ENCODE measurements around the gene LRPAP1. TPM values are rescaled to one million over a fixed set of nuclear protein-coding genes. Genes with fewer than 3 reads are reported as not detected.
"Not testable (repeated sequence)": the region's sequence is repeated elsewhere in the genome, so short reads cannot be mapped to it uniquely, and the experiment has no call there.

The LRPAP1 gene
- total RNA-seq, 1 donor from 2014 or later: 72.6 TPM

DNA sequence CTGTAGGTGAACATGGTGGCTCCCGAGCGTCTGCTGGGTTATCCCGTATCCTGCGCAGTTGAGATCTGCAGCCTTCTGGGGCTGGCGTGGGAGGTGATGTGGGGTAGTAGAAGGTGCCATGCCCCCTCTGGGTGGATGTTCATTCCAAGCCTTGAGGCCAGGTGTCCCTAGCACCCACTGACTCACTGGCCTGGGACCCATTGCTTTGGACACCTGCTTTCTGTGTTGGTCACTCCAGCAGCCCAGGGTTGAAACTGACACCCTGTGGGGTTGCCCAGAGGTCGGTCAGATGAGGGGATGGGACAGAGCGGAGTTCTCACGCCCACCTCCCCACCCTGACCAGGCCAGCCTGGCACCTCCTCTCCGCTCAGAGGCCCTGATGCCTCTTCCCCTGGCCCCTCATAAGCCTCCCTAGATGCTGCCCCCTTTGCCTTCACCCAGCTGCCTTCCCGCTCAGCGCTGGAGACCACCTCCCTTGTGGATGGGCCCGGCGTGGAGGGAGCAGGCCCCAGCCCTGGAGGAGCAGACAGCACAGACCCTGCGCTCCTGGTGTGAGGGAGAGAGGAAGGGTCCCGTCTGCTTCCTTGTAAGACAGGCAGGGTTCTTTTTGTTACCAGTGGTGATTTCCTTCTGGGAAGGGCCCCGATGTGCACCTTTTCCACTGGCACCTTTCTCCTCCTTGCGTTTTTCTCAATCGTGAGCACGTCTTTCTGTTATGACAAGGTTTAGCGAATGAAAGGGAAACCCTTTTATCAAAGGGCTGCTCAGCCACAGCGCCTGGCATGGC is 67.1 kb downstream of the LRPAP1 start:
- no peak for DNase-seq (ENCODE audit: low spot score)

DNA sequence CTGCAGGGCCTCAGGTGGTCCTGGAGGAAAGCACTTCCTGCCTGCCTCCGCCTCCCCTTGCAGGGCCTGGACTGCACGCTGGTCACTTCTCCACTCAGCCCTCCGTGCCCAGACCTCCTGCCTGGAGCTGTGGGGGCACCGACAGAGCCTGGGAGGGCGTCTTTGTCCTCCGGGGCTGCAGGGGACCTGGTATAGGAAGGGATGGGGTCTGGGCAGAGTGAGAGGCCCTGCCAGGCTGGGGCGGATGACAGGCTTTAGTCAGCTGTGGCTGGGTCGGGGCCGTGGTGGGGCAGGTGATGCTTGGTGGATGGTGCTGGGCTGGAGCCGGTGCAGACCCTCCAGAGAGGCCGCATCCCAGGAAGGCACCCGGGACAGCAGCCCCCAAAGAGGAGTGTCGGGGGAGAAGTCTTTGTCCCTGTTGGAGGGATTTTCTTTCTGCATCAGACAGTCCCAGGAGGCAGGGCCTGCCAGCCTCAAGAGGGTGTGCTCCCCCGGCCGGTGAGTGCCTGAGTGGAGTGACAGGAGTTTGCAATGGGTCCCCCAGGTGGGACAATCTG is 67.8 kb downstream of the LRPAP1 start:
- ATAC-seq: no peak

More for the DNA sequence above, 67.1 kb downstream of the LRPAP1 start:
- ATAC-seq: no peak

DNA sequence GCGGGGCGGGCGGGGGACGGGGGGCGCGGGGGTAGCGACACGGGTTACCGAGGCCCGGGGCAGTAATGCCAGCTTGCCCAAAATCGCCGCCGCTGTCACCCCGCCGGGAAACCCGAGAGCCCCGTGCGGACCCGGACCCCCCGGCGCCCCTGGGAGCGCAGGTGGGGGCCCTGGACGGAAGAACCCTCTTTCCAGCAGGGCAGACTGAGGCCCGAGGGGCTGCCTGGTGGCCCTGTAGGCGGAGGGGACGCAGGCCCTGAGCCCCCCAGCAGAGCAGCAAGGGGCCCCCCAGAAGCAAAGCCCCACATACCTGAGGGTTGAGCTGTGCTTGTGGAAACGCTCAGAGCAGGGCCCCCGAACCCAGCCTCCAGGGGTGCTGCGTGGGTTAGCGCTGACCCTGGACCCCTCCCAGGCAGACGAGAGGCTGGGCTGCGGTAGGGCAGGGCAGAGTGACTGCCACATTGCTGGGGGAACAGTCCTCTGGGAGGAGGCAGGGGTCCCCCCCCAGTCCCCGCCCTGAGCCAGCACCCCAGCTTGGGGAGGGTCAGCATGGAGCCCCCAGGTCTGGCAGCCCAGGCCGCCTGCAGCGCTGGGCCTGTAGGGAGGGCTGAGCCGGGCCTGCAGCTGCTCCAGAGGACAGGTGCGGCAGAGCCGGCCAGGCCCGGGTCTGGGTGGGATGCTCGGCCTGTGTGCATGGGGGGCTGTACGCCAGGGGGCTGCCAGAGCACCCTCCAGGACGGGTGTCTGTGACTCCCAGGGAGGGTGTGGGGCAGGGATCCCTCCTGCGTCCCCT is 68.5 kb downstream of the LRPAP1 start:
- no peak for DNase-seq (ENCODE audit: low spot score)
- no peak for ATAC-seq

More for the DNA sequence above, 67.8 kb downstream of the LRPAP1 start:
- DNase-seq (ENCODE audit: low spot score): no peak

DNA sequence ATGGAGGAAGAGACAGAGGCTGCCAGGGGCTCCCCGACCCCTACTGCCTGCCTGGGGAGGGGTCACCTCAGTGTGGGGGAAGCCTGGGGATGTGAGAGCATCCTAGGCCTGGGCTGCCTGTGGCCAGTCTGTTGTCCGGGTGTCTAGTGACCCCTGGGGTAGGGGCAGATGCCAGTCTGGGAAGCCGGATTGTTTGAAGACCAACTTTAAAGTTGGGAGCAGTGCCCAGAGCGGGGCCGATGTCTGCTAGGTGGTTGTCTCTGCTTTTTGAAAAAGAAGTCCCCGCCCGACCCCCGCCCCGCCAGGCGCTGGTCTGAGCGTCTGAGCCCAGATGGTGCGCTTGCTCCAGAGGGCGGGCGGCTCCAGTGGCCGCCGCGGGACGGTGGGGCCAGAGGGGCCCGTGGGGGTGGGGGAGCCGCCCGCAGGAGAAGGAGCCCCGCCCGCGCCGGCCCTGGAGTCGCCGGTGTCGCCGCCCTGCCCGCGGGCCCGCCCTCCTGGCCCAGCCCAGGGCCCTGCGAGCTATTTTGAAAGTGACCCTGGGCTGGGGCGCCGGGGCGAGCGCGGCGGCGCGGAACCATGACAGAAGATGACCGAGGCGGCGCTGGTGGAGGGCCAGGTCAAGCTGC is 69.3 kb downstream of the LRPAP1 start, which contains the start of gene DOK7:
Gene DOK7, plus strand, starts transcription at position 517 of the 626 bp plus-strand sequence. Its CDS starts 70 bp downstream, at position 587.
- DNase-seq (ENCODE audit: low spot score) (peak; percentile 65), ATAC-seq (peak; percentile 73)

DNA sequence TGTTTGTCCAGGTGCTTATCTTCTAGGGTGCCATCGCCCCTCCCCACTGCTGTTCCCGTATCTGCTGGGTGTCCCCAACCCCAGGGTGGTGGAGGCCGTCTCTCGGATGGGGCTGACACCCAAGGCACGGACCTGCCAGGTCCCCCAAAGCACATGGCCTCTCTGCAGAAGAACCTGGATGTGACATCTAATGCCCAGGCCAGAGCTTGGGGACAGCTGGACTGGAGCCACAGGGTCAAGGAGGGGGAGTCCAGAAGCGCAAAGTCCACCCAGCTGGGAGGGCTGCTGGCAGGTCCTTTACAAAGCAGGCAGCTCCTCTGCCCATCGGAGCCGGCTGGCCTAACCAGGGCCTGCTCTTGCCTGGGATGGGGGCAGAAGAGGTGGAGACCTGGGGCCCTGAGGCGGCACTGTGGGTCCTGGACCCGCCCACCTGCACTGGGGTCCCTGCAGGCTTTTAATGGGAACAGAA is 69.9 kb downstream of the LRPAP1 start:
- peak; percentile 63 for ATAC-seq
- peak; percentile 75 for DNase-seq (ENCODE audit: low spot score)

DNA sequence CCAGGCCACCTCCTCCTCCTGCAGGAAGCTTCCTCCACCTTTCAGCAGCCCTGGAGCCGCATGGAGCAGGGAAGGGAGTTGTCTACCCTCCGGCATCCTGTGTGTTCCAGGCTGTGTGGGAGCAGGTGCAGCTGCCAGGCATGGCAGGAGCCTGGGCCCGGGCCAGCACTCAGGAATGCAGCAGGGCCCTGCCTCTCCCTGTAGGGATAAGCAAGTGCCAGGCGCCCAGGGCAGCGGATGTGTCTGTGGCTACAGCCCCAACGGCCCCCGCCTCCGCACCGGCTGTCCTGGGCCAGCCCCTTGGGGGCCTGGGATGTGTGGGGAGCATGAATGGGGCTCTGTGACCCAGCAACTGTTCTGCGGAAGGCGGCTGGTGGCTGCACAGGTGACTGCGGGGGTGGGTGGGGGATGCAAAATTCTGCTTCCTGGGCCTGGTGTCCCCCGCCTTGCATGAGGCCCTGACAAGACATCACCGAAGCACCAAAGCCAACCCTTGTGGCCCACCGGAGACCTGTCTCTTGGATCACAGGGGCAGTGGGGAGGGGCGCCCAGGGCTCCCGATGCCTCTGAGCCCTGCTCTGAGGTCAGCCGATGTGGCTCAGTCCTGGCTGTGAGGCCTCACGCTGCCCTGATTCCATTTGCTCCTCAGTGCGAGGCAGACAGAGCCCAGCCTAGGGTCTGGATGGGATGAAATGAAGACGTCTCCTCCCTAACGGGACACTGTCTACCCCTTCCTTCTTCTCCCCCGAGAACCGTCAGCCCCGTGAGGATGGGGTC is 70.5 kb downstream of the LRPAP1 start:
- DNase-seq (ENCODE audit: low spot score) (peak; percentile 82), ATAC-seq (peak; percentile 82)

DNA sequence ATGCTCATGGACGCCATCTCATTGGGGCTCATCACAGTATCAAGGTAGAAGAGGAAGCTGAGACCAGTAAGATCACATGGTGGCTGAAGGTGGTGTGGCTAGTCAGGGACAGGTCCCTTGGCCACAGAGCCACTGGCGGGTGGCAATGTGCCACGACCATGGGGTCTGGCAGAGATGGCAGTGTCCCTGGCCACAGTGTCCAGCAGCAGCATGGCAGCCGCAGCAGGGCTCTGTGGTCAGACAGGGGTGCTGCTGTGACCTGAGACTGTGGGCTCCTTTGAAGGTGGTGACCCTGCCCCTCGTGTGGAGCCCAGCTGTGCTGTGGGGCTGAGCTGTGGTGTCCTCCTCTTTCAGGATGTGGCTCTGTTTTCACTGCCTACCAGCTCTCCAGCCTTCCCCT is 71.3 kb downstream of the LRPAP1 start:
- DNase-seq (ENCODE audit: low spot score): no peak

DNA sequence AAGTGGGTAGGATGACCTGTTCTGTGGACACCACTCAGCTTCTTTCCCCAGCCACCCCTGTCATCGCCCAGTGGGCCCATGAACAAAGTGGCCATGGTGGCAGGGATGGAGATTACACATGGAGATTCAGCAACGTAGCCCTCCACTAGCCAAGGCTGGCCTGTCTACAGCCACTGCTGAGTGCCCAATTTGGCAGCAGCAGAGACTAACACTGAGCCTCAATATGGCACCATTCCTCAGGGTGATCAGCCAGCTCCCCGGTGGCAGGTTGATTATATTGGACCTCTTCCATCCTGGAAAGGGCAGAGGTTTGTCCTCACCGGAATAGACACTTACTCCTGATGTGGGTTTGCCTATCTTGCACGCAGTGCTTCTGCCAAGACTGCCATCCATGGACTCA is 73.1 kb downstream of the LRPAP1 start:
- not testable (repeated sequence) for ATAC-seq; DNase-seq (ENCODE audit: low spot score)

More for the DNA sequence above, 71.3 kb downstream of the LRPAP1 start:
- no peak for ATAC-seq

DNA sequence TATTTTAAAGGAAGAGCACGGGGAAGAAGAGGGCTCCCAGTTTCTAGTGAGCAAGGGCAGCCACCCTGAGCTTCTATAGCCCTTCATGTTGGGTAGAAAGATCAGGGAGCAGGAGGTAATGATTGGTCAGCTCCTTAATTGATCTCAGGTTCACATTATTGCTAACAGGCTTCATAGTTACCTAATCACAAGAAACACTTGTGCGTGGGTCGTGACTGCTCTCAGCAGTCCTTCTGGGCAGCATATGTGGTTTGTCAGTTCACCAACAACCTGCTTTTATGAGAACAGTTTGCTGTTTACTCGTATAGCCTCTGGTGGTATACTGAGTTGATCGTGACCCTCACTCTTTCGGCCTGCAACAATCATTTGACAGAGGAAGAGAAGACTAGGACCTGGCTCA is 73.9 kb downstream of the LRPAP1 start:
- DNase-seq (ENCODE audit: low spot score) (no peak), ATAC-seq (no peak)

DNA sequence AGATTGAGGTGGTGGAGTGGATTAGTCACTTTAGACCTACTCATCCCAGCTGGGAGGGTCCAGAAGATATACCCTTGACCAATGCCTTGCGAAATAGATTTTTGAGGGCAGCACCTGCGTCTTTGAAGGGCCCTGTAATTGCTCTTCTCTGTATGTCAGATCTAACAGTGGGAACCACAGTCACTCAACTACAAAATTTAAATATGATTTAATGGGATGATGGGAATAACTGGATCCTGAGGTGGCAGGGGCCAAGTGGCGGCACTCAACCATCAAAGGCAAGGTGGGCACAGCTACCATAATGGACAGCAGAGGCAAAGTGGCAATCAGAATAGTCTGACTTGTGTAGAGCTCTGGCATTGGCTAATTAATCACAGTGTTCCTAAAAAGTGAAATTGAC is 76.6 kb downstream of the LRPAP1 start:
- not testable (repeated sequence) for DNase-seq (ENCODE audit: low spot score); ATAC-seq

Other genes starting within 250 kb of the LRPAP1 start
- gene RGS12, start 239.4 kb downstream of the LRPAP1 start, total RNA-seq: 29.3 TPM
- 177 TPM for gene HGFAC, start 90.5 kb downstream of the LRPAP1 start, total RNA-seq
- gene DOK7, start 69.1 kb downstream of the LRPAP1 start, total RNA-seq: 0.83 TPM
- 0.28 TPM for gene ADRA2C, start 234.0 kb upstream of the LRPAP1 start, total RNA-seq

All from left lobe of liver (tissue), 2 donors.